T-helper 9 cell (primary cell): ENCODE measurements around the gene STAT3.
"Not testable (repeated sequence)": the region's sequence is repeated elsewhere in the genome, so short reads cannot be mapped to it uniquely, and the experiment has no call there.

Experiments used
- DNase-seq: peaks from one replicate; pipeline ENCODE4 v3.0.0-alpha.2; 2020
- total RNA-seq, 2 donors: gene quantifications; one replicate each; lab custom pipeline; 2026; lab: John Stamatoyannopoulos, UW

The STAT3 gene
- 295 to 314 reads per million in 2 donors for total RNA-seq

DNA sequence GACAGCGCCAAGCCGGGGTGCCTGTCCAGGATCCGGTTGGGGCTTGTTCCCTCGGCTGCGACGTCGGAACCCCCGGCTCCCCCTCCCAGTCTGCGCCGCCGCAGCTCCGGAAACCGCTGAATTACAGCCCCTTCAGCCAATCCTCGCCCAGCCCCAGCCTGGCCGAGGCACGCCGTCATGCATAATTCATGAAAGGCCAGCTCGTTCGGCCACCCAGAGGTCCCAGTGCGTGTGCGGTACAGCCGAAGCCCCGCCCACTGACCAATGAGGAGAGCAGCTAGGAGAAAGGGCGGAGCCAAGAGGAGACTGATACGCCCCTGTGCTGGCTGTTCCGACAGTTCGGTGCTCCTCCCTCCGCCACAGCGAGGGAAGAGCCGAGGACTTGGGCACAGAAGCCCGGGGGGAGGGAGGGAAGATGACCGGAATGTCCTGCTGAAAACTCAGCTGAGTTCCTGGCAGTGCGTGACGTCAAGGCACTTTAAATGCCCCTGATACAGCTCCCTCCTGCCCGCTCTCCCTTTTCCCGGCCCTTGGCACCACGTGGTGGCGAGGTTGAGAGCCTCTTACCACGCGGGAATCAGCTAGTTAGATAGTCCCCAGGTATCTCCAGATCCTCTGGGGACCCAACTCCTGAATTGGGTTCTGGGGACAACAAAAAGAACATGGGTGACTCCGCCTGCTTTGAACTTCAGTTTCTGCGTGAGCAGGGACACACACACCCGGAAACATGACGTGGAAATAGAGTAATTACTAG is at the start of gene STAT3:
STAT3 (minus strand) TSS at position 62 of the 754 bp plus-strand sequence. CDS start 39,926 bp downstream, outside the sequence.
- peak; percentile 100 for DNase-seq

DNA sequence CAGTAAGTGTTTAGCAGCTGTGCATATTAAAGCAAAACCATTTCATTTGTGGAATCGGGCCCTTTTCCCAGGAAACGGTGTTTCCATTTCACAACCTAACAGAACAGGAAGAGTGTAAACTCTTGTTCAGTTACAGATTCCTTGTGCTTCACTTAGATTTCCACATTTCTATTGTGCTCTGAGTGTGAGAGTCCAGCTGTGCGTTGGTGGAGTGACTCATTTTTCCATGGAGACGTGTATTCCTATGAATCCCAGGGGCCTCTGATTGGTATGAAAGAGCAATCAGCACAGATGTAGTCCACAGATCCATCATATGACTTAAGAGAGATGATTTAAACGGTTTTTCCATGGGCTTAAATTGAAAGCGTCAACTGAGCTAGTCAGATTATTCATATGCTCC is 48.1 kb upstream of the STAT3 start:
- DNase-seq: no peak

- no peak for DNase-seq
These were observed 43.5 kb upstream of the STAT3 start for GRCh38 chr17:42431758-42432161.

GRCh38 chr17:42429726-42430447 is 41.6 kb upstream of the STAT3 start:
- no peak for DNase-seq

- DNase-seq: no peak
These were observed 40.1 kb upstream of the STAT3 start for GRCh38 chr17:42428141-42428944.

DNA sequence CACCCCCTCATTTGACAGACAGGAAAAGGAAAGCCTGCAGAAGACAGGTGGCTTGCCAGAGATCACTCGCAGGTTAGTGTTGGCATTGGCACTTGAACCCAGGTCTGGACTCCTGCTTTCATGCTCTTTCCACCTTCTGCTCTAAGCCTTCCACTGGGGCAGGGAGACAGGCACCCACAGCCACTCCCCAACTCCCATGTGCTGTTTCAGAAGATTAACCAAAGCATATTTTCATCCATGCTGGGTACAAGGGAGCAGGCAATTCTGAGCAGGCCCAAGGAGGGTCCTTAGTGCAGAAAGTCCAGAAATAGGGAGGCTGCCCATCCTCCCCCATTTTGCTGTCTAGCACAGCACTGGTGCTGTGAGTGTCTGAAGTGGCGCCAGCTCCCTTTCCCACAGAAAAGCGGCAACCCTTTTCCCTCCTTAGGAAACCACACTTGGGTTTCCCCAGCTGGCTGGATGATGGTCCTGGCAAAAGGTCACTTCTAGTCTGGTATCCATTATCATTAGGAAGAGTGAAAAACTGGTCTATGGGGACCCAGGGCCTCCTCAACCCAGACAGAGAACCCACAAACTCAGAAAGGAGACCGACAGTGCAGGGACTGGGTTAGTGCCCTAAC is 36.9 kb upstream of the STAT3 start:
- DNase-seq: no peak

- no peak for DNase-seq
These were observed 35.5 kb upstream of the STAT3 start for GRCh38 chr17:42423766-42424165.

- no peak for DNase-seq
These were observed 34.9 kb upstream of the STAT3 start, which contains the start of gene CAVIN1 for GRCh38 chr17:42422958-42423712. TSS of gene CAVIN1 (minus strand) at chr17:42423256. CDS start at chr17:42423097, 159 bp downstream.

GRCh38 chr17:42422412-42422957 is 34.2 kb upstream of the STAT3 start:
- no peak for DNase-seq

GRCh38 chr17:42421507-42422338 is 33.5 kb upstream of the STAT3 start:
- DNase-seq: no peak

GRCh38 chr17:42421136-42421506 is 32.9 kb upstream of the STAT3 start:
- DNase-seq: no peak

GRCh38 chr17:42417981-42418380 is 29.7 kb upstream of the STAT3 start:
- not testable (repeated sequence) for DNase-seq

- no peak for DNase-seq
These were observed 26.6 kb upstream of the STAT3 start for GRCh38 chr17:42414704-42415409.

DNA sequence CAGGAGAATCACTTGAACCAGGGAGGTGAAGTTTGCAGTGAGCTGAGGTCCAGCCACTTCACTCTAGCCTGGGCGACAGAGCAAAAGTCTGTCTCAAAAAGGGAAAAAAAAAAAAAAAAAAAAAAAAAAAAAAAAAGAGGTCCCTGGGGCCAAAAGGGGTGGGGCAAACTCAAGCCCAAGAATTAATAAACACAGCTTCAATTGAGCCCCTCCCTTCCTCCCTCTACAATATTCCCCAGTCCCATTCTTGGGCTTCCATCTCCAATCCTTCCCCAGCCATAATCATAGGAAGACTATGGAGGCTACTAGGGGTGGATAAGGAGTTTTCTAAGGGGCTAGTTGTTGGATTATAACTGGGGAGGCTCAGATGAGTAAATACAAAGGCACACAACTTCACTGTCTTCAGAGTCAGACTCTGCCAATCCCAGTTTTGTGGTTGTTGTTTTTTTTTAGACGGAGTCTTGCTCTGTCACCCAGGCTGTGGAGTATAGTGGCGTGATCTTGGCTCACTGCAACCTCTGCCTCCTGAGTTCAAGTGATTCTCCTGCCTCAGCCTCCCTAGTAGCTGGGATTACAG is 25.3 kb upstream of the STAT3 start:
- no peak for DNase-seq

DNA sequence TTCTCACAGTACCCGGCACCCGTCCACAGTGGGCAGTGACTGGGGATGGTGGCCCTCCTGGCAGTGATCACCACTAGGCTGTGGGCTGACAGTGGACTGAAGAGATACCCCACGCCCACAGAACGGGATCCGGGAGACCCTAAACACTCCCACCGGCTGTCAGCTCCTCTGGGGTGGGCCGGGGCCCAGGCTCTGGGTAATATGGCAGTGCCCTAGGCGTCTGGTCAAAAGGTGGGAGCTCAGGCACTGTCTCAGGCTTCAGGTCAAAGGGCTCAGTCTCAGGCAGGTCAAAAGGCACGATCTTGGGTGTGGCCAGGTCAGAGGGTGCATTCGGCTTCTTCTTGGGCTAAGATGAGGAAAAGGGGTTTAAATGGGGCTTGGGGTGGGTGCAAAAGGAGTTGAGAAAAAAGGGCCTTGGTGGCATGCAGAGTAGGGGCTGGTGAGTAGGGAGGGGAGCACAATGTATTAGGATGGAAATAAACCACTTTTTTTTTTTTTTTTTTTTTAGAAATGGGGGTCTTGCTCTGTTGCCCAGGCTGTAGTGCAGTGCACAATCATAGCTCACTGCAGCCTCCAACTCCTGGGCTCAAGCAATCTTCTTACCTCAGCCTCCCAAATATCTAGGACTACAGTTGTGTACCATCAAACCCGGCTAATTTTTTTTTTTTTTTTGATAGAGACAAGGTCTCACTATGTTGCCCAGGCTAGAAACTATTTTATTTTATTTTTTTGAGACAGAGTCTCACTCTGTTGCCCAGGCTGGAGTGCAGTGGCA is 23.9 kb upstream of the STAT3 start:
- DNase-seq: no peak

GRCh38 chr17:42411361-42411760 is 23.1 kb upstream of the STAT3 start:
- DNase-seq: no peak

DNA sequence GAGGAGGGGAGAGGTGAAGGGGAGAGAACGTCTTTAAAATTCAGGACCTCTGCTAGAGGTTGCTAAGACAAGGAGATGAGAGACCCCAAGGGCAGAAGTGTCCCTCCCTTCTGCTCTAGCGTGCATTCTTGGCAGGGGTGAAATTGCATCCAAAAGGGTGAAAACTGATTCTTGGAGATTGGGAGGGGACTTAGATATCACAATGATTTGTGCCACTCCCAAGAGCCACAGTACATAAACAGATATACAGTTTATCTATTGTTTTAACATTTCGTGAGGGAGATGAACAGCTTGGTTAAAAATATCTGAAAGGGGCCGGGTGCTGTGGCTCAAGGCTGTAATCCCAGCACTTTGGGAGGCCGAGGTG is 22.1 kb upstream of the STAT3 start:
- DNase-seq: no peak

DNA sequence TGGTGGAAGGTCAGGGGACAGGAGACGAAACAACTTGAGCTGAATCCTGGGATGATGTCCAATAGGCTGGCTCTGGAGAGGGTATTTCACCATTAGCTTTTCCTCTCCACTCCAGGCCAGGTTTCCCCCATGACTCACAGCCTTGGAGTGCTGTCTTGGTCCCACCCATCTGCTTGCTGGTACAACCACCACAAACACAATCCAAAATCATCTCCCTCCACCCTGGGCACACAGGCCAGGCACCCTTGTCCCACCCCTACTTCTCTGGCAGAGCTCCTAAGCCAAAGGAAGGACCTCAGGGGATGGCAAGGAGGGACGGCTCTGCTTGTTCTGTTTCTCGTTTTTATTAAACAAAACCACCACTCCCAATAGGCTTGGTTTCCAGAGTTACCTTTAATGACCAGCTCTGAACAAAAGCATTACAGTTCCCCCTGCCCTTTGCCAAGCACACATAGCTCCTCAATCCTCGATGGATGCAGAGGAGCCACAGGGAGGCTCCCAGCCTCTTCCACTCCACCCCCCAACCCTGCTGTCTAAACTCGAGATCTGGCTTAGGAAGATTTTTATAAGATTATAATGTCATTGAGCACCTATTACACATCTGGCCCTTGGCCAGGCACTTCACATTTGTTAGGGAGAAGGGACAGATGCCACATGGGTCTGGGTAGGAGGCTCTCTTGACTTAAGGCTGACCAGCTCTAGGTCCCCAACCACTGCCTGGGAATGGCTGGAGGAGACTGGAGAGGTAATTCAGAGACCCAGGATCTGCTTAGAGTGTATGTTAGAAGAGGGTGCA is 21.5 kb upstream of the STAT3 start:
- no peak for DNase-seq
